HG02840 (cell line): ENCODE measurements around the gene TK2.
"Not testable (repeated sequence)": the region's sequence is repeated elsewhere in the genome, so short reads cannot be mapped to it uniquely, and the experiment has no call there.

Source experiments
- ATAC-seq: cut with Tn5 transposase; IDR thresholded peaks from one replicate; pipeline ENCODE4 v1.9.1; 2021; ENCODE audit warnings: mild to moderate bottlenecking, moderate library complexity, moderate number of reproducible peaks; ENCODE audit not compliant: unreplicated experiment, low FRiP score

TK2 gene

DNA sequence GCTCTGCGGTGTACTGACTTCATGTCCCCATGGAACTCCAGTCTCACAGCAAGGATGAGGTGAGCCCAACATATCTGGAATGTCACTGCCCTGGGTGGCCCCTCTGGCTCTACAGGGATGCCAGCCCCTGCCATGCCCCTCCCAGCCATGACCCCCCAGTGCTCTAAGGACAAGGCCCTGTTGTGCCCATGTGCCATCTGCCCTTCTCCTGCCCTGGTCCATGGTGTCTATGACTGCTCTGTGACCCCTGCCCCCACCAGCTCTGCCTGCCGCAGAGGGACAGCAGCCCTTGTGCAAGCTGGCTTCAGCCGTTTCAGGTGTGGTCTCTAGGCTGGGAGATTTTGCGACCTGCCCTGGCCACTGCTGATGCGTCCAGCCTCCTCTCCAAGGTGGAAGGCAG lies 40.3 kb downstream of the TK2 start:
- no peak for ATAC-seq

DNA sequence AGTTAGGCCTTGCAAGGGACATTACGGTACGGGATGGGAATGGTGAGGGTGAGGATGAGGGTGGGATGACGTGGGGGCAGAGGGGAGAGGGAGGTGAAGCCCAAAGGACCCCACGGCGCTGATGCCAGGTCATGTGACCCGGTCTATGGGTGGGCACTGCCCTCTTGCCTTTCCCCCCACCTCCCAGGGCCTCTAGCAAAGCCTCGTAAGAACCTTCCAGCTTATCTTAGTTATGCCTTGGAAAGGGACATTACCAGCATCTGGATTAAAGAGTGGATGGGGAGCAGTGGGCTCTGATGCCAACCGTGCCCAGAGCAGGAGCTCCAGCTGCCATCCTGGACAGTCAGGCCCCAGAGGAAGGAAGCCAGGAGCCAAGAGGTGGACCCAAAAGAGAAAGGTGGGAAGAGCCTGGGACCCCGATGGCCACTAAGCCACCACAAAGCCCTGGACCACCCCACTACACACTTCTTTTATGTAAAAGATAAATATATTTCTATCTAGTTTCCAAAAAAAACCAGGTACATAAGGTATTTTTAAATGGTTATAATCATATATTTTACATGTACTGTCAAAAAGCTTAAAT lies 40.9 kb downstream of the TK2 start:
- no peak for ATAC-seq

DNA sequence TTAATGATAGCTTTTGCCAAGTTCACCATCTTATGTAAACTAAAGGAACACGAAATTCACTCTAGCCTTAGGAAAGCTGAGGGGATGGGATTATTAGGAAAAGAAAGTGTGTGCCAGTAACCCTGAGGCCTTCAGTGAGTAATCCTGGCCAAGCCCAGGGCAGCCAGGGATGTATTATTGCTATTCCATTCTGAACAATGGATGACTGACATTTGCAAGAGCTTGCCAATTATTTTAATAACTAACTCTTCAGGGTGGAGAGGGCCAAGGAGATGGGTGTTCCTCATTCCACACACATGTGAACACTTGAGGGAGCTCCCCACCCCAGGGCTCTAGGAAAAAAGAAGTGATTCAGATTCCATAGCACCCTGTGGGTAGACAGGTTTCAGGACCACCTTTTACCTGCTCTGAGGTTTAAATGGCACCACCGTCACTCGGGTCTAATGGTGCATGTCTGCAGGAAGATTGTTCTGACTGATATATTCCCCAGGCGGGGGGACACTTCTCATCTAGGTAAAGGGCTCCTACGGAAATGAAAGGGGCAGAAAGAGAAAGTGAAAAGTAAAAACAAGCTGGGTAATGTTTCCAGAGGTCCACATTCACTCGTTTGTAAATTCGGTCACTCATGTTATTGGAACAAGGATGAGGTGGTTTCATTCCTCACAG lies 41.5 kb downstream of the TK2 start:
- ATAC-seq, result no peak

DNA sequence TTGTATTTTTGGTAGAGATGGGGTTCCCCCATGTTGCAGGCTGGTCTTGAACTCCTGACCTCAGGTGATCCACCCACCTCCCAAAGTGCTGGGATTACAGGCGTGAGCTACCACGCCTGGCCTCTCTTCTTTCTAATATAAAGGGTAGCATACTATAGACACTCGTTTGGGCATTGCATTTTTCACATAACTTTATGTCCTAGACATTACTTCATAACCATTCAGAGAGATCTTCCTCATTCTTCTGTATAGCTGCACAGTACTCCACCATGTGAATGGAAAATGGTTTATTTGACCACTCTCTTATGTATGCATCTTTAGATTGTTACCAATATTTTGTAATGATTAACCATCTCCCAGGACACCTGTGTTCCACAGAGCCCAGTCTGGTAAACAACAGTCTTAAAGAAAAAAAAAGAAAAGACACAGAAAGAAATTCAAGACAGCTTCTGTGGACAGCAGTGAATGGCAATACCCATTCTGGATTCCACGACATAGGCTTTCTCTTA lies 42.1 kb downstream of the TK2 start:
- no peak for ATAC-seq

DNA sequence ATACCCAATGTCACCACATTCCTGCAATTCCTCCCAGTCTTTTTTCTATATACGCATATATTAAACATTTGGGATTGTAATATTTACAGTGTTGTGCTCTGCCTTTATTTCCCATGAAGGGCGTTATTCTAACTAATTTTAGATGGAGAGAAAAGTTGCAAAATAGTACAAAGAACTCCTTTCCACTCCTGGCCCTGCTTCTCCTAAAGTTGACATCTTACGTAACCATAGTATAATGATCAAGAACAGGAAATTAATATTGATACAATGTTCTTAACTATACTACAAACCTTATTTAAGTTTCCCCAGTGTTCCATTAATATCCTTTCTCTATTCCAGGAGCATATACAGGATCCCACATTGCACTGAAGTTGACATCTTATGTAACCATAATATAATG lies 46.3 kb downstream of the TK2 start:
- no peak for ATAC-seq

DNA sequence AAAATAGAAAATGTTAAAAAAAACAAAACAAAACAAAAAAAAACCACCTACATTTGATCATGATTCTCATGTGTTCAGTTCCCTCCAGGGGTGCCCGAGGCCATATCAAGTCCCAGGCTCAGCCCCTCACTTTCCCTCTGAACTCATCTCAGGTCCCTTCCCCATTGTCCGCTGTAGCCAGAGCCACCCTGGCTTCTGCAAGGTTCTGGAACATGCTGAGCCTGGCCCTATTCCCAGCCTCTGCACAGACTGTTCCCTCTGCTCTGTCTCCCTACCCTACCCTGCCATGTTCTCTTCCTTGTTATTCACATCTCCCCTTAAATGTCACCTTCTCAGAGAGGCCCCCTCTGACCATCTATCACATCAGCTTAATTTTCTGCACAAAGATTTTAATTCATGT lies 46.9 kb downstream of the TK2 start:
- ATAC-seq, result no peak

DNA sequence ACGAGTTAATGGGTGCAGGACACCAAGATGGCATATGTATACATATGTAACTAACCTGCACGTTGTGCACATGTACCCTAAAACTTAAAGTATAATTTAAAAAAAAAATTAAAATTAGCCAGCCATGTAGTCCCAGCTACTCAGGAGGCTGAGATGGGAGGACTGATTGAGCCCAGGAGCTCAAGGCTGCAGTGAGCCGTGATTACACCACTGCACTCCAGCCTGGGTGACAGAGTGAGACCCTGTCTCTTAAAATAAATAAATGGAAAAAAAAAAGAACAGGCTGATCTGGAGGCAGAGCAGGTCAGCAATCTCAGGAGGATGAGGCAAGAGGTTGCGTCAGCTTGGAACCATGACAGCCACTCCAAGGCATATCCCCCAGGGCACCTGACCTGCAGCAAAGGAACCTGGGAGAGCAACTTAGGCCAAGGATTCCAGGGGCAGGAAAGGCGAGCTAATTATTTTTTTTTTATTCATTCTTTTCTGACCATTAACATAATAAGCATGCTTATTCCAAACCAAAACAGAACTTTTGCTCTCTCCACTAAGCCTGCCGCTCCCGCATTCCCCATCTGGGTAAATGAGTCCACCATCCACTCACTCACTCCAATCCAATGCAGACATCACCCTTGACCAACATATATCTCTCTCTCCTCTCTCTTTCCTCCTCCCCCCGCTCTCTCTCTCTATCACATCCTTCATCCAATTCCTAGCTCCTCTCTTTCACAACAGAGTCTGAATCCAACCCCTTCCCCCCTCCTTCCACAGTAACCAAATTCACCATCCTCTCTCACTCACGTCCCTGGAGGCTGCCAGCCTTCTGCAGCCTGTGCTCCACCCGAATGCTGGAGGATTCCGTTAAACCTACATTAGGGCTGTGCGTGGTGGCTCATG lies 47.7 kb downstream of the TK2 start:
- no peak for ATAC-seq

DNA sequence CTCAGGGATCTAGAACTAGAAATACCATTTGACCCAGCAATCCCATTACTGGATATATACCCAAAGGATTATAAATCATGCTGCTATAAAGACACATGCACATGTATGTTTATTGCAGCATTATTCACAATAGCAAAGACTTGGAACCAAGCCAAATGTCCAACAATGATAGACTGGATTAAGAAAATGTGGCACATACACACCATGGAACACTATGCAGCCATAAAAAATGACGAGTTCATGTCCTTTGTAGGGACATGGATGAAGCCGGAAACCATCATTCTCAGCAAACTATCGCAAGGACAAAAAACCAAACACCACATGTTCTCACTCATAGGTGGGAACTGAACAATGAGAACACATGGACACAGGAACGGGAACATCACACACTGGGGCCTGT lies 48.4 kb downstream of the TK2 start:
- ATAC-seq, result not testable (repeated sequence)

DNA sequence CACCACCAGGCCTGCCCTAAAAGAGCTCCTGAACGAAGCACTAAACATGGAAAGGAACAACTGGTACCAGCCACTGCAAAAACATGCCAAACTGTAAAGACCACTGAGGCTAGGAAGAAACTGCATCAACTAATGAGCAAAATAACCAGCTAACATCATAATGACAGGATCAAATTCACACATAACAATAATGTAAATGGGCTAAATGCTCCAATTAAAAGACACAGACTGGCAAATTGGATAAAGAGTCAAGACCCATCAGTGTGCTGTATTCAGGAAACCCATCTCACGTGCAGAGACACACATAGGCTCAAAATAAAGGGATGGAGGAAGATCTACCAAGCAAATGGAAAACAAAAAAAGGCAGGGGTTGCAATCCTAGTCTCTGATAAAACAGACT lies 52.0 kb downstream of the TK2 start:
- not testable (repeated sequence) for ATAC-seq

DNA sequence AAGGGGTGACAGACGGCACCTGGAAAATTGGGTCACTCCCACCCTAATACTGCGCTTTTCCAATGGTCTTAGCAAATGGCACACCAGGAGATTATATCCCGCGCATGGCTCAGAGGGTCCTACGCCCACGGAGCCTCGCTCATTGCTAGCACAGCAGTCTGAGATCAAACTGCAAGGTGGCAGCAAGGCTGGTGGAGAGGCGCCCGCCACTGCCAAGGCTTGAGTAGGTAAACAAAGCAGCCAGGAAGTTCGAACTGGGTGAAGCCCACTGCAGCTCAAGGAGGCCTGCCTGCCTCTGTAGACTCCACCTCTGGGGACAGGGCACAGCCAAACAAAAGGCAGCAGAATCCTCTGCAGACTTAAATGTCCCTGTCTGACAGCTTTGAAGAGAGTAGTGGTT lies 53.7 kb downstream of the TK2 start:
- ATAC-seq, result not testable (repeated sequence)

DNA sequence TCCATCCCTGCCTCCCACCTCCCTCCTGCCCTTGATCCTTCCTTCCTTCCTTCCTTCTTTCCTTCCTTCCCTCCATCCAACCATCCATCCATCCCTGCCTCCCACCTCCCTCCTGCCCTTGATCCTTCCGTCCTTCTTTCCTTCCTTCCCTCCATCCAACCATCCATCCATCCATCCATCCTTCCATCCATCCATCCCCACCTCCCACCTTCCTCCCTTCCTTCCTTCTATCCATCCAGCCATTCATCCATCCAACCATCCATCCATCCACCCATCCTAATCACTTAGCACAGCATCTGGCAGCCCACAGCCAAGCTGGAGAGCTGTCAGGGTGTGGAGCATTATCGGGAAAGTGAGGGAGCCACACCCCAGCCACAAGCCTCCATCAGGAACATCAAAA lies 54.5 kb downstream of the TK2 start:
- ATAC-seq, result no peak

DNA sequence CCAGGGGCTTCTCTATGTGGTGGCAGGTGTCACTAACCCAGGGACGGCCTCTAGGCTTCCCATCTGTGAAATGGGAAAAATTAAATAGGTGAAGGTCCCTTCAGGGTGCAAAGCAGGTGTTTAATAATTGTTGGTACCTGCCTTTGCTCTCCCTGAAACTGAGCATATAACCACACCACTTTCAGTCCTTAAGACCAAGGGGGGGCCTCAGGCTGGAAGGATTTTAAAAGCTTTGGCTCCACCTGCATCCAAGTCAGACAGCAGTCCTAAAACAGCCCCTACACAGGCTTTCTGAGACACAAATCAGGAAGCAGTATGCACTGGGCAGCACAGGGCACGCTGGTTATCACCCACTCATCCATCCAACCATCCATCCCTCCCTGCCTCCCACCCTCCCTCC lies 55.0 kb downstream of the TK2 start:
- no peak for ATAC-seq

DNA sequence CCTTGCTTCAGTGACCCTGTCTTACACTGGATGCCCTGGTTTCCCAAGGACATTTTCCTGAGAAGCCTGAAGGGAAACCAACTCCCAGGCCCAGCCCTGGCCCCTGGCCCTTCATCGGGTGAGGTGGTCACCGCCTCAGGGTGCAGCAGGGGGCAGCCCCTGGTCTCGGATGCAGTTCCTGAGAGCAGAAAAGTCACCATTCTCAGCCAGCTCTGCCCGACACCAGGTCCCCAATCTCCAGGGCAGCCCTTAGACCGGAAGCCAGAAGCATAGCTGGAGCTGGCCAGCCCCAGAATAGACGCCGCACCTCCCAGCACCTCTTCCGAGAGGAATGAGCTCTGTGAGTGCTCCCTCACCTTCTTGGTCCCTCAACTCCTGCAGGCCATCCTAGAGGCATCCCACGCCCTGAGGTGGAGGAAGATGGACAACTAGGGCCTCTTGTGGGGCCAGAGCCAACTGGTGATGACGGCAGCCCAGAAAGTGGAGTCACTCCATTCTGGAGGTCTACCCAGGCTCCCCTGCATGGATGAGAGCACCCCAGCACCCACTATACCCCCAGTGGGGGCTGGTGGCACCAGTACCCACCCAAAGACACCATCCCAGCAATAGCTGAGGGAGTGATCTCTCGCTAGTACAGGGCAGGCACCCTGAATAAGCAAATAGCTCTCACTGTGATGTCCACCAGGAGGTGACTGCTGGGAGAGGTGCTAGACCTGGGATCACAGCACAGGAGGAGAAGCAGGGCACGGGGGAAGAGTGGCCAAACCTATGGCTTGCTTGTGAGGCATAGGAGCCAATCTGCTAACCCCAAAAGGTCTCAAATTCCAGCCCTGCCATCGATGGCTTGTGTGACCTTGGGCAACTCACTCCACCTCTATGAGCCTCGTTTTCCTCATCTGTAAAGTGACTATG lies 56.2 kb downstream of the TK2 start:
- no peak for ATAC-seq

DNA sequence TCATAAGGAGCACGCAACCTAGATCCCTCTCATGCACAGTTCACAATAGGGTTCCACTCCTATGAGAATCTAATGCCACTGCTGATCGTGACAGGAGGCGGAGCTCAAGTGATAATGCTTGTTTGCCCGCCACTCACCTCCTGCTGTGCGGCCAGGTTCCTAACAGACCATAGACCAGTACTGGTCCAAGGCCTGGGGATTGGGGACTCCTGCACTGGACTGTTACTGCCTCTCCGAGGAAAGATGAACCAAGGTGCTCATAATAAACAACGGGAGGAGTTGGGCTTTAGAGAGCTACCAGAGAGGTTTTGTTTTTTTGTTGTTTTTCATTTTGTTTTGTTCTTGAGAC lies 58.2 kb downstream of the TK2 start:
- ATAC-seq, result no peak

DNA sequence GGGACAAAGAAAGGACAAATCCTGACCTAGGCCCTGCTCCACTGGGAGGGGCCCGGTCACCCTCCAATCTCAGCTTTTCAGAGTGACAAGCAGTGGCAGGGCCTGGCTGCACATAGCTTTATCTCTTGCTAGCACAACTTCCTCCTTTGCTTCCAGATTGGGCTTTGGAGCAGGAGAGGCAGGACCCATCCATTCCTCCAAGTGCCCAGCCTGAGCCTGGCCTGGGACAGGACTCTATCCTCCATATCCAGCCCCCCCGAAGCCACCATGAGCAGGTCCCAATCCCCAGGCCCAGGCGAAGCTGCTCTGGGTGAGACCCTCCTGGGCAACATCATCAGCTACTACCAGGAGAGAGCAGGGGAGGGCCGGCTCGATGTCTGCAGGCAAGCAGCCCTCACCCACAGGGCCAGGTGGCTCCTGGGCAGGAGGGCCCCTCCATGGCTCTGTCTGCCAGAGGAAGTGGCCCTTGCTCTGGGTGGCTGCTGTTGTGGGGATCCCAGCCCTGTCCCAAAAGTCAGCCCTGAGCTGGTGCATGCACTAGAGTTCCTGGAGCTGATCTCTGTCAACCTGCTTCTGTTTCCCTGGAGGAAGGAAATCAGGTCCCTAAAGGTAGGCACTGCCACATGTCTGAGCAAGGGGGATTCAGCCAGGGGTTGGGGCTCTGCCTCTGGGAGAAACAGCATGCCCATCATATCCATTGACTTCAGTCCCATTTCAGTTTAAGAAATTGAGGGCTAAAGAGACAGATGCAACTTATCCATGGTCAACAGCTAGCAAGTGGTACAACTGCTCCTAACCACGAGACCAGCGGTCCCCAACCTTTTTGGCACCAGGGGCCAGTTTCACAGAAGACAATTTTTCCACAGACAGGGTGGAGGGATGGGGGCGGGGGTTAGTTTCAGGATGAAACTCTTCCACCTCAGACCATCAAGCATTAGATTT lies 58.9 kb downstream of the TK2 start:
- no peak for ATAC-seq

DNA sequence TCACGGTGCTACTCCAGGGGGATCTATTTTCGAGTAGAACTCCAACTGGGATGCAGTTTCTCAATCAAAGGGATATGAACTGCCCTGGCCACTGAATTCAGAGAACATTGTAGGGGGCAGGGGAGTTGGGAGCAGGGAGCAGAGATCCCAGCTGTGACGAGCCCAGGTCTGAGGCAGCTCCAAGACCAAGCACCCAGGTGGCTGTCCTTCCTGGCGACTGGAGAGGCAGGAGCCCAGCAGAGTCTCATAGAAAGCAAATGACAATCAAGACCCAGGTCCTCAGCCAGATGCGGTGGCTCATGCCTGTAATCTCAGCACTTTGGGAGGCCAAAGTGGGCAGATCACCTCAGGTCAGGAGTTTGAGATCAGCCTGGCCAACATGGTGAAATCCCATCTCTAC lies 60.1 kb downstream of the TK2 start:
- ATAC-seq, result no peak

DNA sequence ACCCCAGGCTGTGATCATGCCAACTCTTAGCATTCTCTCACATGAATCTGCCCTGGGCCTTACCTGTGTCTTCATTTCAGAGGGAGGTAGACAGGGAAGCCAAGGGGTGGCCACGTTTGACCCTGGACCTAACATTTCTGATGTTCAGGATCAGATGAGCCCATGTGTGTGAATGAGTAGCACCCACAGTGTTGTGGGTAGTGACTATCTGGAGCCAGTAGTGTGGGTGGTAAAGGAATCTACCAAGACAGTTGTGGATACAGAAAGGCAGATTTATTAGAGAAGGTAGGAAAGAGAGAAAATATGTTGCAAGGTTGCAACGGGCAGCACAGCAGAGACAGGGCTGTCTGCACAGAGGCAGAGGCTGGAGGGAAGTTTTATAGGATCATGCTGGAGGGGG lies 60.5 kb downstream of the TK2 start:
- no peak for ATAC-seq

DNA sequence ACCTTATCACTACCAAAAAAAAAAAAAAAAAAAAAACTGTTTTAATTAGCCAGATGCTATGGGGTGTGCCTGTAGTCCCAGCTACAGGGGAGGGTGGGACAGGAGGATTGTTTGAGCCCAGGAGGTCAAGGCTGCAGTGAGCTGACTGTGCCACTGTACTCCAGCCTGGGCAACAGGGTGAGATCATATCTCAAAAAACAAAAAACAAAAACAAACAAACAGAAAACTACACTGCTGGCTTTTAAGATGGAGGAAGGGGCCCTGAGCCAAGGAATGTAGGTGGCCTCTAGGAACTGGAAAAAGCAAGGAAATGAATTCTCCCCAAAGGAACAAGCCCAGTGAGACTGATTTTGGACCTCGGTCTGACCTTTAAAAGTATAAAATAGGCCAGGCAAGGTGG lies 61.4 kb downstream of the TK2 start:
- no peak for ATAC-seq

DNA sequence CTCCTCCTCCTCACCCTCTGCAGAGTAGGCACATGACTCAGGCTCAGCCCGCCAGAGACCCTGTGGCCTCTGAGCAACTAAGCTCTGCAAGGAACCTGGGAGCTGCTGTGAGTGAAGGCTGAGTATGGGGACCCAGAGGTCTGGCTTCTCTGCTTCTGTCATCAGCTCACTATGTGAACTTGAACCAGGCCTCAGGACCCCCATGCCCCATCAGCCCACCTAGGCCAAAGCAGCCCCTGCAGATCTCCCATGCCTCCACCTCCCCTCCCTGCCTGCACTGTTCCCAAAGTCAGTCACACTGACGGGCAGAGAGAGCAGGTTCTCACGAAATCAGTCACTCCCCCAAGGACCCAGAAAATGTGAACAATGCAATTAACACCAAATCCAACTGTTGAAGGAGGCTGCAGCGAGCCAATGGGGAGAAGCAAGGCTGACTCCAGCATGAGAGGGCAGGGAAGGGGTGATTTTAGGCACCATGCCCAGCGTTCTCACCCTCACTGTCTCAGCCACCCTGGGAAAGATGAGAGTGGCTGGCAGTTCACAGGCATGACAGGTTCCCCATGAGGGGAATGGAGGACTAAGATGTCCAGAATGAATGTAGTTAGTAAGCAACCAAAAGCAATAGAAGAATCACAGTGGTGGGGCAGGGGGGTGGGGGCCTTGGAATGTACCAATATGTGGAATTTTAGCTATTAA lies 62.2 kb downstream of the TK2 start:
- no peak for ATAC-seq
